LoVo (cell line): Measurements from ENCODE around the gene TCTN3.
A peak's percentile ranks its signal among the peaks of the same experiment; 100 is the strongest.
"Not testable (repeated sequence)": the region's sequence is repeated elsewhere in the genome, so short reads cannot be mapped to it uniquely, and the experiment has no call there.

Experiments used
- DNase-seq: peaks from one replicate; pipeline ENCODE4 v3.0.0-alpha.2; 2016; ENCODE audit warnings: low spot score

Gene TCTN3

DNA sequence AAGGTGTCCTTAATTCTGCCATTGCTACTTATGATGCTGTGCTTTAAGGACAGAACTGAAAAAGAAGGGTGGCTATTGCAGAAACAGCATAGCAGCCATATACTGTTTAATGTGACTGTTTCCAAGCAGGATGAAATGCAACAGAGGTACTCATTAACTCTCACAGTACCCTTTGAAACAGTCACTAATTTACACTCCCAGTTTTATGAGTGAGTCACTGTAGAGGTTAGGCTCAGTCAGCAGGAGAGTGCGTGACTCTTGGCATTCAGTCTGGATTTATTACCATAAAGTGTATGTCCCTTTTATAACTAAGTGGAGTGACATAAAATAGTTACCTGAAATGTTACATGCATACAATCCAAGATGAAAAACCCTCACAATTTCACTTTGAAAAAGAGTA, 64.9 kb downstream of the TCTN3 start:
- DNase-seq: peak; percentile 86

DNA sequence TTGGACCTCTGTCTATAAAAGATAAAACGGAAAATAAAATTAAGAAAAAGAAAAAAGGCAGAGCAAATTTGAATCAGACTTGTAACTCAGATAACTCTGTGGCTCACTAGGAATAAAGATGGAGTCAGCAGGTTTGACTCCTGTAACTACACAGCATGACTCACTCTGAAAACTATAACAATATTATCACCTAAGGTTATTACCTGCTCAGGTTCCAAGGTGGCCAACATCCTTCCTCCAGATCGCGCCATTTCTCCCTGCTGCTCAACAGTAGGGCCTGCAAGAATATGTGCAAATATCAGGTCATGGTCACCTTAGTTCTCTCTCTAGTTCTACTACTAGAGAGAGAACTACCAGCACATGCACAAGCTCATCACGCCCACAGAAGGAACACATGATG, 67.2 kb downstream of the TCTN3 start:
- DNase-seq: no peak

DNA sequence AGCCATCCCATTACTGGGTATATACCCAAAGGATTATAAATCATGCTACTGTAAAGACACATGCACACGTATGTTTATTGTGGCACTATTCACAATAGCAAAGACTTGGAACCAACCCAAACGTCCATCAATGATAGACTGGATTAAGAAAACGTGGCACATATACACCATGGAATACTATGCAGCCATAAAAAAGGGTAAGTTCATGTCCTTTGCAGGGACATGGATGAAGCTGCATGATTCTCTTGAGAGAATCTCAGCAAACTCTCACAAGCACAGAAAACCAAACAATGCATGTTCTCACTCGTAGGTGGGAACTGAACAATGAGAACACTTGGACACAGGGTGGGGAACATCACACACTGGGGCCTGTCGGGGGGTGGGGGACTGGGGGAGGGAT, 73.3 kb downstream of the TCTN3 start:
- DNase-seq: not testable (repeated sequence)

- DNase-seq: no peak
Measured at GRCh38 chr10:95618101-95618500, 75.6 kb downstream of the TCTN3 start.

- no peak for DNase-seq
Measured at GRCh38 chr10:95616446-95616845, 77.3 kb downstream of the TCTN3 start.
